ENCODE data around the gene FCHO1. TPM values are rescaled to one million over a fixed set of nuclear protein-coding genes. Genes with fewer than 3 reads are reported as not detected.

Gene FCHO1
- total and polyA plus RNA-seq, 4 donors: 0.69 to 2.8 (median 1.7) TPM

DNA sequence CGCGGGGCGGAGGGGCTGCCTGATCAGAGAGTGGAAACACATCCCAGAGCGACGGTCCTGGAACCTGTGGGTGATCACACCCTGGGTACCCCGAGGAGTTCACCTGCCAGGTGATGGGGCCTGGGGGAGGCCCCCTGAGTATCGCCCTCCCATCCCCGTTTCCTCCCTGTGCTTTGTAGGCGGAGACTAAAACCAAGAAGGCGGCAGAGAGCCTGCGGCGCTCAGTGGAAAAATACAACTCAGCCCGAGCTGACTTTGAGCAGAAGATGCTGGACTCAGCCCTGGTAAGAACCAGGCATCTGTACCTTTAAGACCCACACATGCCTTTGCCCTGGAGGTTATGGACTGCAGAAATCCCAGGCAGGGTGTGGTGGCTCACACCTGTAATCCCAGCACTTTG is 19.3 kb downstream of the FCHO1 start:
- Histone ChIP-seq H3K27ac (ENCODE audit: low read depth in 1 of 2, low read length in 2 of 2) (no peak overlapping the region), H3K9me3 (ENCODE audit: control insufficient read depth in 4 of 4, low read length in 3 of 4) (no peaks in the 10 kb centered on the region), H3K27me3 (ENCODE audit: control insufficient read depth in 4 of 4, insufficient read depth in 4 of 4, low read length in 3 of 4) (no peaks in the 10 kb centered on the region), H3K9ac (ENCODE audit: low read depth in 1 of 2, low read length in 2 of 2) (no peak overlapping the region), H3K4me1 (ENCODE audit: control insufficient read depth in 4 of 4, insufficient read depth in 4 of 4, low read length in 3 of 4) (peaks cover 2 to 8% (median 5%) of the 10 kb centered on the region in 4 donors), H3K4me3 (ENCODE audit: low read depth in 1 of 3, low read length in 3 of 3) (no peak overlapping the region), H3K36me3 (ENCODE audit: control insufficient read depth in 4 of 4, insufficient read depth in 3 of 4, low read depth in 1 of 4, low read length in 3 of 4) (no peaks in the 10 kb centered on the region)
- TF ChIP-seq HNF4A (conservative IDR thresholded peaks at IDR 0.05) (no peak), FOXA1 (IDR thresholded peaks at IDR 0.05) (no peak), JUND (IDR thresholded peaks at IDR 0.05) (no peak), NR2F2 (IDR thresholded peaks at IDR 0.05) (no peak), ZBTB33 (IDR thresholded peaks at IDR 0.05) (no peak), YY1 (IDR thresholded peaks at IDR 0.05) (no peak), HNF4G (IDR thresholded peaks at IDR 0.05) (no peak)
- TF ChIP-seq, protein P1, sequence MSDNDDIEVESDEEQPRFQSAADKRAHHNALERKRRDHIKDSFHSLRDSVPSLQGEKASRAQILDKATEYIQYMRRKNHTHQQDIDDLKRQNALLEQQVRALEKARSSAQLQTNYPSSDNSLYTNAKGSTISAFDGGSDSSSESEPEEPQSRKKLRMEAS (IDR thresholded peaks at IDR 0.05): no peak
- 82% methylated on average over 13 of the region's 13 CpGs for WGBS
- DNase-seq (ENCODE audit: low spot score): no peak

GRCh38 chr19:17772172-17772571 is 20.9 kb downstream of the FCHO1 start:
- DNase-seq (ENCODE audit: low spot score): no peak
- no peaks in the 10 kb centered on the region for H3K9me3 ChIP-seq (ENCODE audit: control insufficient read depth in 4 of 4, low read length in 3 of 4)
- no peaks in the 10 kb centered on the region for H3K36me3 ChIP-seq (ENCODE audit: control insufficient read depth in 4 of 4, insufficient read depth in 3 of 4, low read depth in 1 of 4, low read length in 3 of 4)
- WGBS: 98% methylated on average over 4 of the region's 4 CpGs
- no peak overlapping the region for H3K27ac ChIP-seq (ENCODE audit: low read depth in 1 of 2, low read length in 2 of 2)
- H3K27me3 ChIP-seq (ENCODE audit: control insufficient read depth in 4 of 4, insufficient read depth in 4 of 4, low read length in 3 of 4): no peaks in the 10 kb centered on the region
- H3K4me1 ChIP-seq (ENCODE audit: control insufficient read depth in 4 of 4, insufficient read depth in 4 of 4, low read length in 3 of 4): no peaks in the 10 kb centered on the region
- H3K9ac ChIP-seq (ENCODE audit: low read depth in 1 of 2, low read length in 2 of 2): no peak overlapping the region
- TF ChIP-seq RAD21 (IDR thresholded peaks at IDR 0.05): no peak
- TF ChIP-seq NR2F2 (IDR thresholded peaks at IDR 0.05): no peak
- TF ChIP-seq JUND (IDR thresholded peaks at IDR 0.05): no peak
- TF ChIP-seq EGR1 (IDR thresholded peaks at IDR 0.05; ENCODE audit: low read depth in 2 of 2): no peak
- TF ChIP-seq FOXA2 (IDR thresholded peaks at IDR 0.05): no peak
- no peak for TF ChIP-seq HNF4A (conservative IDR thresholded peaks at IDR 0.05)
- TF ChIP-seq, protein P2, sequence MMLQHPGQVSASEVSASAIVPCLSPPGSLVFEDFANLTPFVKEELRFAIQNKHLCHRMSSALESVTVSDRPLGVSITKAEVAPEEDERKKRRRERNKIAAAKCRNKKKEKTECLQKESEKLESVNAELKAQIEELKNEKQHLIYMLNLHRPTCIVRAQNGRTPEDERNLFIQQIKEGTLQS (IDR thresholded peaks at IDR 0.05): no peak
- no peak for TF ChIP-seq YY1 (IDR thresholded peaks at IDR 0.05)
- TF ChIP-seq ZBTB33 (IDR thresholded peaks at IDR 0.05): no peak
- H3K4me3 ChIP-seq (ENCODE audit: low read depth in 1 of 3, low read length in 3 of 3): no peak overlapping the region

GRCh38 chr19:17775245-17775927 is 24.1 kb downstream of the FCHO1 start:
- Histone ChIP-seq H3K36me3 (ENCODE audit: control insufficient read depth in 4 of 4, insufficient read depth in 3 of 4, low read depth in 1 of 4, low read length in 3 of 4) (no peaks in the 10 kb centered on the region), H3K27ac (ENCODE audit: low read depth in 1 of 2, low read length in 2 of 2) (no peak overlapping the region), H3K4me1 (ENCODE audit: control insufficient read depth in 4 of 4, insufficient read depth in 4 of 4, low read length in 3 of 4) (peaks cover 0 to 4% (median 0%) of the 10 kb centered on the region in 4 donors), H3K9me3 (ENCODE audit: control insufficient read depth in 4 of 4, low read length in 3 of 4) (no peaks in the 10 kb centered on the region), H3K4me3 (ENCODE audit: low read depth in 1 of 3, low read length in 3 of 3) (no peak overlapping the region), H3K27me3 (ENCODE audit: control insufficient read depth in 4 of 4, insufficient read depth in 4 of 4, low read length in 3 of 4) (no peaks in the 10 kb centered on the region), H3K9ac (ENCODE audit: low read depth in 1 of 2, low read length in 2 of 2) (no peak overlapping the region)
- DNase-seq (ENCODE audit: low spot score): peak; percentile 57
- 59% methylated on average over 16 of the region's 16 CpGs for WGBS
- TF ChIP-seq JUND (IDR thresholded peaks at IDR 0.05) (no peak), RAD21 (IDR thresholded peaks at IDR 0.05) (peak; percentile 47 to 63), CTCF (IDR thresholded peaks at IDR 0.05; ENCODE audit: low read depth, low read length, missing input control) (peak; percentile 39)
